HepG2 (cell line): Measurements from ENCODE around the gene ADGRF4. TPM values are rescaled to one million over a fixed set of nuclear protein-coding genes. Genes with fewer than 3 reads are reported as not detected.

Experiments used
- ATAC-seq: fragments of 200-7000 bp; cut with Tn5 transposase; 3 replicates; pipeline ENCODE4 v1.9.1; 2020; ENCODE audit warnings: mild to moderate bottlenecking, moderate library complexity
- BruUV-seq: library from RNA; stranded (reverse); fragments of 400-500 nt; replicated peaks from 2 replicates; lab custom pipeline; 2021; lab: Mats Ljungman, UMichigan
- CTCF ChIA-PET: fragments of 300-600 bp; formaldehyde crosslinking; extraction: SDS; loops from one replicate; lab custom pipeline; 2021; ENCODE audit warnings: low total read pairs, inconsistent platforms, low intra/inter-chr PET ratio; lab: Yijun Ruan, JAX
- POLR2A ChIA-PET: fragments of 350-600 bp; sonication (Branson Sonifier 250); formaldehyde crosslinking; loops from one replicate; lab custom pipeline; 2020; ENCODE audit warnings: antibody characterized with exemption, inconsistent platforms; lab: Yijun Ruan, JAX
- DNase-seq: peaks from one replicate; pipeline ENCODE4 v3.0.0-alpha.2; 2015; ENCODE audit warnings: low spot score
- FAIRE-seq: peaks from 3 replicates; lab custom pipeline; 2011; peaks lifted over from hg19 to GRCh38; lab: Jason Lieb, UNC
- H2AFZ ChIP-seq: one replicate; pipeline ENCODE4 v1.6.1; 2011; ENCODE audit warnings: low read length, inconsistent platforms
- H3K27ac ChIP-seq: fragments of 300-600 bp; 3 replicates; pipeline ENCODE4 v1.8.0; 2011; ENCODE audit warnings: mixed run types, mild to moderate bottlenecking, mixed read lengths, low read length, inconsistent platforms; ENCODE audit not compliant: insufficient read depth; ENCODE audit errors: extremely low read length
- H3K27me3 ChIP-seq, 2 experiments: fragments of 200-600 bp in 1 of 2; 2 replicates in 1 of 2; 3 replicates in 1 of 2; pipeline versions ENCODE4 v1.6.0 to v1.8.0; 2011; ENCODE audit warnings: low read length in 2 of 2, mild to moderate bottlenecking in 2 of 2, moderate library complexity in 2 of 2, inconsistent platforms in 1 of 2; ENCODE audit not compliant: insufficient read depth in 2 of 2, control insufficient read depth in 1 of 2
- H3K36me3 ChIP-seq, 2 experiments: fragments of 200-600 bp in 1 of 2; replicated peaks in 1 of 2; 2 replicates in 1 of 2; 3 replicates in 1 of 2; pipeline versions ENCODE4 v1.5.1 to v1.8.0; 2011; ENCODE audit warnings: low read length in 2 of 2, inconsistent platforms in 1 of 2; ENCODE audit not compliant: insufficient read depth in 2 of 2, control insufficient read depth in 1 of 2
- H3K4me1 ChIP-seq: 2 replicates; pipeline ENCODE4 v1.5.1; 2012; ENCODE audit warnings: low read length, inconsistent platforms; ENCODE audit not compliant: insufficient read depth
- H3K4me2 ChIP-seq: 2 replicates; pipeline ENCODE4 v1.6.0; 2011; ENCODE audit warnings: low read depth, low read length, inconsistent platforms
- H3K4me3 ChIP-seq, 3 experiments: fragments of 200-600 bp in 1 of 3; sonication (generic), shearing (Covaris generic) in 1 of 3; replicated peaks in 1 of 3; 2 replicates each; pipeline ENCODE4 v1.5.1; 2011 to 2016; ENCODE audit warnings: low read length in 3 of 3, inconsistent platforms in 2 of 3, low read depth in 2 of 3, mild to moderate bottlenecking in 2 of 3, control low read depth in 1 of 3, mixed read lengths in 1 of 3; ENCODE audit not compliant: insufficient read depth in 1 of 3
- H3K79me2 ChIP-seq: one replicate; pipeline ENCODE4 v1.6.1; 2011; ENCODE audit warnings: low read length, inconsistent platforms; ENCODE audit not compliant: insufficient read depth
- H3K9ac ChIP-seq: 2 replicates; pipeline ENCODE4 v1.6.0; 2011; ENCODE audit warnings: mild to moderate bottlenecking, low read depth, low read length, inconsistent platforms; ENCODE audit not compliant: insufficient read depth
- H3K9me3 ChIP-seq: 2 replicates; pipeline ENCODE4 v1.5.1; 2012; ENCODE audit warnings: mild to moderate bottlenecking, low read length
- H4K20me1 ChIP-seq: 2 replicates; pipeline ENCODE4 v1.6.0; 2011; ENCODE audit warnings: inconsistent platforms, mild to moderate bottlenecking, low read length, moderate library complexity; ENCODE audit not compliant: insufficient read depth
- ELF1 ChIP-seq: sonication (generic); formaldehyde crosslinking; IDR thresholded peaks from 2 replicates; pipeline ENCODE4 v1.4.0; 2020; ENCODE audit warnings: missing genetic modification reagents
- HOMEZ ChIP-seq: IDR thresholded peaks from 2 replicates; pipeline ENCODE4 v1.6.1; 2016; ENCODE audit warnings: low read depth
- IRX3 ChIP-seq: sonication (generic); formaldehyde crosslinking; IDR thresholded peaks from 2 replicates; pipeline ENCODE4 v1.8.1; 2023; ENCODE audit warnings: mild to moderate bottlenecking, low read depth, missing genetic modification reagents, borderline replicate concordance
- MAFG ChIP-seq: sonication (generic); formaldehyde crosslinking; IDR thresholded peaks from 2 replicates; pipeline ENCODE4 v1.5.1; 2020; ENCODE audit warnings: mild to moderate bottlenecking, missing genetic modification reagents
- RFX5 ChIP-seq: IDR thresholded peaks from 2 replicates; pipeline ENCODE4 v1.6.1; 2011; ENCODE audit warnings: low read depth, low read length, improper control_type of control experiment
- SRSF1 ChIP-seq: fragments of 200-400 bp; formaldehyde crosslinking; optimal IDR thresholded peaks from 2 replicates; pipeline ENCODE3; 2017; ENCODE audit warnings: mild to moderate bottlenecking, low read depth, low read length, moderate library complexity
- STAT6 ChIP-seq: sonication (generic); formaldehyde crosslinking; IDR thresholded peaks from 2 replicates; pipeline ENCODE4 v1.4.0; 2020; ENCODE audit warnings: missing genetic modification reagents, mild to moderate bottlenecking, borderline replicate concordance
- THAP8 ChIP-seq: sonication (generic); formaldehyde crosslinking; IDR thresholded peaks from 2 replicates; pipeline ENCODE4 v1.5.1; 2020; ENCODE audit warnings: missing genetic modification reagents, mild to moderate bottlenecking, borderline replicate concordance
- THYN1 ChIP-seq: sonication (generic); formaldehyde crosslinking; IDR thresholded peaks from 2 replicates; pipeline ENCODE4 v1.8.1; 2023; ENCODE audit warnings: low read depth, mild to moderate bottlenecking, moderate library complexity, missing genetic modification reagents, borderline replicate concordance
- ZFP41 ChIP-seq: sonication (generic); formaldehyde crosslinking; IDR thresholded peaks from 2 replicates; pipeline ENCODE4 v1.4.0; 2020; ENCODE audit warnings: mild to moderate bottlenecking, missing genetic modification reagents, borderline replicate concordance
- ZNF10 ChIP-seq: sonication (generic); formaldehyde crosslinking; IDR thresholded peaks from 2 replicates; pipeline ENCODE4 v1.4.0; 2020; ENCODE audit warnings: mild to moderate bottlenecking, low read depth, missing genetic modification reagents, borderline replicate concordance
- ZNF460 ChIP-seq: sonication (generic); formaldehyde crosslinking; IDR thresholded peaks from 2 replicates; pipeline ENCODE4 v1.5.1; 2020; ENCODE audit warnings: missing genetic modification reagents, mild to moderate bottlenecking, borderline replicate concordance
- ZNF570 ChIP-seq: sonication (generic); formaldehyde crosslinking; IDR thresholded peaks from 2 replicates; pipeline ENCODE4 v1.4.0; 2020; ENCODE audit warnings: mild to moderate bottlenecking, missing genetic modification reagents, borderline replicate concordance
- ZNF672 ChIP-seq: sonication (generic); formaldehyde crosslinking; IDR thresholded peaks from 2 replicates; pipeline ENCODE4 v1.8.1; 2022; ENCODE audit warnings: missing genetic modification reagents
- ZNF710 ChIP-seq: sonication (generic); formaldehyde crosslinking; IDR thresholded peaks from 2 replicates; pipeline ENCODE4 v1.5.0; 2020; ENCODE audit warnings: mild to moderate bottlenecking, missing genetic modification reagents, borderline replicate concordance
- WGBS: methylation state at CpG from one replicate; pipeline ENCODE4 v1.1.6; 2017; ENCODE audit warnings: low lambda C conversion rate; 5-methylcytosine and 5-hydroxymethylcytosine counted together
- in situ Hi-C: cut with HindIII; loops from 2 replicates; pipeline ENCODE4 v1.10.0; 2017; ENCODE audit warnings: low pct_unique_long_range_greater_than_20kb; ENCODE audit not compliant: extremely low pct_ligation_motif_present
- intact Hi-C: fragments of 100-400 bp; cut with micrococcal nuclease; formaldehyde crosslinking; loops from one replicate; pipeline ENCODE4 v1.10.0; 2022; ENCODE audit not compliant: unreplicated experiment
- polyA plus RNA-seq, 8 experiments: library from polyadenylated mRNA; depleted of rRNA in 3 of 8; stranded (reverse) in 7 of 8; unstranded in 1 of 8; fragments of >200 nt; fragmentation: Illumina TruSeq in 4 of 8; extraction: Trizol in 4 of 8; gene quantifications; 2 replicates each; pipeline versions ENCODE4 v1.2.1 to v1.2.3, GENCODE V29; 2011 to 2016; ENCODE audit warnings: low read depth in 4 of 8, missing spikeins in 1 of 8, mixed read lengths in 1 of 8; ENCODE audit not compliant: insufficient read depth in 1 of 8
- total RNA-seq, 5 experiments: library from RNA; depleted of rRNA; stranded (reverse); fragments of >200 nt; fragmentation: Illumina TruSeq; extraction: Trizol; gene quantifications; 2 replicates each; pipeline ENCODE4 v1.2.3, GENCODE V29; 2016; ENCODE audit warnings: low read depth in 1 of 5

The ADGRF4 gene
- total and polyA plus RNA-seq, 2 of the 13 experiments (the other 11 are each of a cell fraction or from before 2014, with no cell fraction given) = 0.01 TPM; not detected in 1

GRCh38 chr6:47653706-47654105 is 44.7 kb upstream of the ADGRF4 start (continued):
- TF ChIP-seq THAP8 = no peak
- TF ChIP-seq ZNF710 (CRISPR knock-in tag) = no peak

- 13% methylated on average over 4 of the region's 4 CpGs for WGBS
- ChIA-PET POLR2A (no interaction called here), CTCF (no interaction called here)
- in situ Hi-C loops = no loop called here
- H4K20me1 ChIP-seq = no peaks in the 10 kb centered on the region
- no peak overlapping the region for H2AFZ ChIP-seq
- H3K4me1 ChIP-seq = no peaks in the 10 kb centered on the region
- H3K27me3 ChIP-seq = peaks cover 0 to 10% of the 10 kb centered on the region in 2 experiments; a peak in 1 of 5 replicates
- no peaks in the 10 kb centered on the region for H3K36me3 ChIP-seq
- BruUV-seq = no TSS peak
- no peak overlapping the region for H3K9ac ChIP-seq
- FAIRE-seq = no peak
- no peak overlapping the region for H3K27ac ChIP-seq
- DNase-seq = no peak
- H3K9me3 ChIP-seq = no peaks in the 10 kb centered on the region
- ATAC-seq = no peak
- H3K4me2 ChIP-seq = no peak overlapping the region
- intact Hi-C loops = no loop called here
- no peaks in the 10 kb centered on the region for H3K79me2 ChIP-seq
- H3K4me3 ChIP-seq = no peak overlapping the region
- TF ChIP-seq ELF1 (no peak), ZNF570 (CRISPR knock-in tag) (no peak), STAT6 (no peak), ZNF672 (CRISPR knock-in tag) (no peak), ZFP41 (CRISPR knock-in tag) (no peak), THAP8 (no peak), SRSF1 (no peak), ZNF10 (CRISPR knock-in tag) (no peak), HOMEZ (no peak), MAFG (CRISPR knock-in tag) (no peak), IRX3 (CRISPR knock-in tag) (no peak), THYN1 (CRISPR knock-in tag) (no peak), ZNF460 (CRISPR knock-in tag) (no peak), RFX5 (no peak)
These were observed 44.1 kb upstream of the ADGRF4 start for GRCh38 chr6:47654255-47654654.
